HepG2 (cell line): ENCODE measurements around the gene ATAD1.

ENCODE experiments used
- CC2D1A ChIP-seq: sonication (generic); formaldehyde crosslinking; IDR thresholded peaks from 2 replicates; pipeline ENCODE4 v1.8.1; 2023; ENCODE audit warnings: mild to moderate bottlenecking, missing genetic modification reagents
- EZH2 ChIP-seq: conservative IDR thresholded peaks from 2 replicates; pipeline ENCODE4 v1.6.1; 2012; ENCODE audit warnings: mild to moderate bottlenecking, low read depth, low read length, moderate library complexity
- FOXM1 ChIP-seq: sonication (generic); formaldehyde crosslinking; IDR thresholded peaks from 2 replicates; pipeline ENCODE4 v1.5.0; 2020; ENCODE audit warnings: missing genetic modification reagents
- KDM5A ChIP-seq: fragments of 200-600 bp; sonication (generic); IDR thresholded peaks from 2 replicates; pipeline ENCODE4 v1.7.0; 2018; ENCODE audit warnings: antibody characterized with exemption, mild to moderate bottlenecking, low read length, borderline replicate concordance
- POLR2AphosphoS5 ChIP-seq: IDR thresholded peaks from 2 replicates; pipeline ENCODE4 v1.6.1; 2012; ENCODE audit warnings: low read depth, low read length
- SYNCRIP ChIP-seq: fragments of 200-400 bp; formaldehyde crosslinking; IDR thresholded peaks from 2 replicates; pipeline ENCODE4 v1.6.1; 2018; ENCODE audit warnings: mild to moderate bottlenecking, low read depth, low read length; ENCODE audit not compliant: insufficient read depth
- YY1 ChIP-seq: IDR thresholded peaks from 2 replicates; pipeline ENCODE4 v1.6.1; 2011; ENCODE audit warnings: low read length, low read depth, moderate library complexity, mild to moderate bottlenecking; ENCODE audit not compliant: insufficient read depth, insufficient replicate concordance
- ZNF10 ChIP-seq: sonication (generic); formaldehyde crosslinking; IDR thresholded peaks from 2 replicates; pipeline ENCODE4 v1.4.0; 2020; ENCODE audit warnings: mild to moderate bottlenecking, low read depth, missing genetic modification reagents, borderline replicate concordance
- ZNF253 ChIP-seq: sonication (generic); formaldehyde crosslinking; IDR thresholded peaks from 2 replicates; pipeline ENCODE4 v1.8.0; 2022; ENCODE audit warnings: mild to moderate bottlenecking, missing genetic modification reagents, borderline replicate concordance
- ZNF749 ChIP-seq: sonication (generic); formaldehyde crosslinking; IDR thresholded peaks from 2 replicates; pipeline ENCODE4 v1.8.0; 2022; ENCODE audit warnings: mild to moderate bottlenecking, missing genetic modification reagents, moderate library complexity, borderline replicate concordance
- ZNF792 ChIP-seq: IDR thresholded peaks from 2 replicates; pipeline ENCODE4 v1.6.1; 2016
- TF ChIP-seq, protein P1 (sequence below): sonication (generic); formaldehyde crosslinking; IDR thresholded peaks from 2 replicates; pipeline ENCODE4 v1.4.0; 2020; ENCODE audit warnings: mild to moderate bottlenecking, missing genetic modification reagents
- TF ChIP-seq, protein P2 (sequence below): sonication (generic); formaldehyde crosslinking; IDR thresholded peaks from 2 replicates; pipeline ENCODE4 v1.5.0; 2020; ENCODE audit warnings: mild to moderate bottlenecking, missing genetic modification reagents, moderate library complexity
- TF ChIP-seq, protein P3 (sequence below), 2 experiments: sonication (generic) in 1 of 2; formaldehyde crosslinking in 1 of 2; IDR thresholded peaks; 2 replicates each; pipeline versions ENCODE4 v1.5.1 to v1.6.1; 2011 to 2020; ENCODE audit warnings: borderline replicate concordance in 1 of 2, low read depth in 1 of 2, low read length in 1 of 2, mild to moderate bottlenecking in 1 of 2, missing genetic modification reagents in 1 of 2, moderate library complexity in 1 of 2

DNA sequence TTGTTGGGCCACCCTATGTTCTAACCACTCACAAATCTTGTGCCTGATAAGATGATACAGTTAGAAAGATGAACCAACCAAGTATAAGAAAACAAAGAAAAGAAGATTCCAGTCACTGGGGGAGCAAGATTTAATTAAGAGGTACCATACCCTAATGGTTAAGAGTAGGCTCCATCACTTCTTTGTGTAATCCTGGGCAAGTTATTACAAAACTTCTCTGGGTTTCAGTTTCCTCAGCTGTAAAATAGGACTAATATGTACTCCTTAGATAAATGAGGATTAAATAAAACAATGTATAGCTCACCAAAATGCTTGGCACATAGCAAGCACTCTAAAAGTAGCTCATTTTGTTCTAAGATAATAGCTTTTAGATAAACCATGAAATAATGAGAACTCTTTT lies 58.5 kb downstream of the ATAD1 start:
- TF ChIP-seq, protein P1, sequence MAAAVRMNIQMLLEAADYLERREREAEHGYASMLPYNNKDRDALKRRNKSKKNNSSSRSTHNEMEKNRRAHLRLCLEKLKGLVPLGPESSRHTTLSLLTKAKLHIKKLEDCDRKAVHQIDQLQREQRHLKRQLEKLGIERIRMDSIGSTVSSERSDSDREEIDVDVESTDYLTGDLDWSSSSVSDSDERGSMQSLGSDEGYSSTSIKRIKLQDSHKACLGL (CRISPR knock-in tag) = no peak
- TF ChIP-seq POLR2AphosphoS5 (no peak), ZNF792 (CRISPR knock-in tag) (no peak), YY1 (no peak), ZNF10 (CRISPR knock-in tag) (no peak), SYNCRIP (no peak), ZNF749 (CRISPR knock-in tag) (no peak), CC2D1A (CRISPR knock-in tag) (no peak), ZNF253 (CRISPR knock-in tag) (no peak), FOXM1 (no peak), EZH2 (no peak), KDM5A (no peak)
- TF ChIP-seq, protein P2, sequence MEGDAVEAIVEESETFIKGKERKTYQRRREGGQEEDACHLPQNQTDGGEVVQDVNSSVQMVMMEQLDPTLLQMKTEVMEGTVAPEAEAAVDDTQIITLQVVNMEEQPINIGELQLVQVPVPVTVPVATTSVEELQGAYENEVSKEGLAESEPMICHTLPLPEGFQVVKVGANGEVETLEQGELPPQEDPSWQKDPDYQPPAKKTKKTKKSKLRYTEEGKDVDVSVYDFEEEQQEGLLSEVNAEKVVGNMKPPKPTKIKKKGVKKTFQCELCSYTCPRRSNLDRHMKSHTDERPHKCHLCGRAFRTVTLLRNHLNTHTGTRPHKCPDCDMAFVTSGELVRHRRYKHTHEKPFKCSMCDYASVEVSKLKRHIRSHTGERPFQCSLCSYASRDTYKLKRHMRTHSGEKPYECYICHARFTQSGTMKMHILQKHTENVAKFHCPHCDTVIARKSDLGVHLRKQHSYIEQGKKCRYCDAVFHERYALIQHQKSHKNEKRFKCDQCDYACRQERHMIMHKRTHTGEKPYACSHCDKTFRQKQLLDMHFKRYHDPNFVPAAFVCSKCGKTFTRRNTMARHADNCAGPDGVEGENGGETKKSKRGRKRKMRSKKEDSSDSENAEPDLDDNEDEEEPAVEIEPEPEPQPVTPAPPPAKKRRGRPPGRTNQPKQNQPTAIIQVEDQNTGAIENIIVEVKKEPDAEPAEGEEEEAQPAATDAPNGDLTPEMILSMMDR (CRISPR knock-in tag) = no peak
- TF ChIP-seq, protein P3, sequence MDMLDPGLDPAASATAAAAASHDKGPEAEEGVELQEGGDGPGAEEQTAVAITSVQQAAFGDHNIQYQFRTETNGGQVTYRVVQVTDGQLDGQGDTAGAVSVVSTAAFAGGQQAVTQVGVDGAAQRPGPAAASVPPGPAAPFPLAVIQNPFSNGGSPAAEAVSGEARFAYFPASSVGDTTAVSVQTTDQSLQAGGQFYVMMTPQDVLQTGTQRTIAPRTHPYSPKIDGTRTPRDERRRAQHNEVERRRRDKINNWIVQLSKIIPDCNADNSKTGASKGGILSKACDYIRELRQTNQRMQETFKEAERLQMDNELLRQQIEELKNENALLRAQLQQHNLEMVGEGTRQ (IDR thresholded peaks at IDR 0.05; ENCODE audit: low read depth, low read length) = no peak
- TF ChIP-seq, protein P3 (CRISPR knock-in tag; IDR thresholded peaks at IDR 0.05; ENCODE audit: borderline replicate concordance) = no peak
